GM10847 (cell line): Measurements from ENCODE around the gene ITPRIP.

ENCODE experiments used
- POLR2A ChIP-seq: IDR thresholded peaks from 2 replicates; pipeline ENCODE4 v1.6.1; 2011; ENCODE audit not compliant: insufficient read length; ENCODE audit errors: extremely low read depth

The ITPRIP gene

DNA sequence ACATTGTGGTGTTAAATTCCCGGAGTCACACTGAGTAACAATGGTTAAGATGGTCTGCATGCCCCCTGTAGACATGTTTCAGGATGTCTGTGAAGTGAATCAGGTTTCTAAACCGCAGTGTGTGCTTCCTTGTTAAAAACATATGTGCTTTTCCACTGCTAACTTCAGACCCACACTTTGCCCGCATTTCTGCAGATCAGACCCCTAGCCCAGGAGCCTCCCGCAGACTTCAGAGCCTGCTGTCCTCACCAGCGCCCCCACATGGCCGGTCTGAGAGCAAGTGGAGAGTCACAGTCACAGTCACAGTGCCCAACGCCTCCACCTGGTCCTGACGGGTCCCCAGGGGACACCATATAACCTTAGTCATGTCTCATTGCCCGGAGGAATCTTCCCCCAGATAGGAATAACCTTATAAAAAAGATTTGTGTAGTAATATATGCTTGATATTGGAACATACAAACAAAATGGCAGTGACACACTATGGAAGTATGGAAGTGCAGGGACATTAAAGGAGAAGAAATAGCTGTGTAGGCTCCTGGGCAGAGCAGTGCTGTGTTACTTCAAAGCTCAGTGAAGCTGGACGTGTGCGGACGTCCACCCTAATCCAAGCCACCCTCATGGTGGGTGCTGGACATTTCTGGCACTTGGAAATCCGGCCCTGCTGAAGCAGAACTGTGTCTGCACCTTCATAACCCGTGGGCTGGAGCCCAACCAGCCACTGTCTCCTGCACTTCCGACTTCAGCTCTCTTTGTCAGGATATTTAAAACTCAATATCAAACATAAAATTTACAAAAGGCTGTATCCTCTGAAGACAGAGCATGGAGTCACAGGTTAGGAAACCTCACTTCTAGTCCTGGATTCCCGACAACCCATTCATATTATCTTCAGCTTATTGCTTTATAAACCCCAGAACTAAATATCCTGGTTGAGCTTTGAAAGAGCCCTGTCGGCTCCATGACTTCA lies 40.3 kb downstream of the ITPRIP start:
- no peak for TF ChIP-seq POLR2A

DNA sequence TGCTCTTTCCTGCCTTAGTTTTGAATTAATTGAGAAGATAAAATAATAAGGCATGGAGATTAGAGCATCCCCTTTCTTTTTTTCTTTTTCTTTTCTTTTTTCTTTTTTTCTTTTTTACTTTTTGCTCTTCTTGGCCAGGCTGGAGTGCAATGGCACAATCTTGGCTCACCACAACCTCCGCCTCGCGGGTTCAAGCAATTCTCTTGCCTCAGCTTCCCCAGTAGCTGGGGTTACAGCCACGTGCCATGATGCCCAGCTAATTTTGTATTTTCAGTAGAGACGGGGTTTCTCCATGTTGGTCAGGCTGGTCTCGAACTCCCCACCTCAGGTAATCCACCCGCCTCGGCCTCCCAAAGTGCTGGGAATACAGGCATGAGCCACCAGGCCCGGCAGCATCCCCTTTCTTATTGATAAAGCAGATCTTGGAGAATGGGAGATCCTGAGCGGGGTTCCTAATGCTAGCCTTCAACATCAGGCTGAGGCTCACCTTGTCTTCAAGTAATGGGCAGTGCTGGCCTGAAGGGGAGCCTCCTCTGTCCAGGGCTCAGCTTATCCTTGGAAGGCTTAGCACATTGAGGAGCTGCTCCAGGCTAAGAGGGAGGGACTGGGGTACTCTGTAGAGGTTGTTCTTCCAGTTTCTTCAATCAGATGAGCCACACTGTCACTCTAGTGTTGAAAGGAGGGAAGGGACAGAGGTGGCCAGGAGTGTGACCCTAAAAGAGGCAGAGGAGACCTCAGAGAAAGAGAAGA lies 41.4 kb downstream of the ITPRIP start:
- TF ChIP-seq POLR2A = no peak

DNA sequence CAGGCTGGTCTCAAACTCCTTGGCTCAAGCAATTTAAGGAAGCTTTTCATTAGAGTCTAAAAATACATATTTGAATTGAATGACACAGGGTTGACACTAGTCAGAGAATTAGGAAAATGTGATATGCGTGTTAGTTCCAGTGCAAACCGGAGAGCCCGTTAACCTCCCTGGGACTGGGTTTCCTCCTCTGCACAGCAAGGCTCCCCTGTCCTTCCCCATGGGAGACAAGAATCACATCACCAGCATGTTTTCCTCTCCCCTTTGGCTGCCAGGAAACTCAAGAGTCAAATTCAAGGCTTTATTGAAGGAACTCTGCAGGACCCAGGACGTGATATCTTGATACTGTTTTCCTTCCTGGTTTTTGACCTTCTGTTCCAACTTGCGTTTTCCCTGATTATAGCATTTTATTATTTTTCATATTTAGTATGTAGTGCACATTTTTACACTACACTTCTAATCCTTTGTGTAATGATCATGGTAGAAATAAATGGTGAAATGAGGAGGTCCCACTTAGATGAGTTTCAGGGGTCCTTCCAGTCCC lies 44.4 kb downstream of the ITPRIP start:
- TF ChIP-seq POLR2A = no peak

DNA sequence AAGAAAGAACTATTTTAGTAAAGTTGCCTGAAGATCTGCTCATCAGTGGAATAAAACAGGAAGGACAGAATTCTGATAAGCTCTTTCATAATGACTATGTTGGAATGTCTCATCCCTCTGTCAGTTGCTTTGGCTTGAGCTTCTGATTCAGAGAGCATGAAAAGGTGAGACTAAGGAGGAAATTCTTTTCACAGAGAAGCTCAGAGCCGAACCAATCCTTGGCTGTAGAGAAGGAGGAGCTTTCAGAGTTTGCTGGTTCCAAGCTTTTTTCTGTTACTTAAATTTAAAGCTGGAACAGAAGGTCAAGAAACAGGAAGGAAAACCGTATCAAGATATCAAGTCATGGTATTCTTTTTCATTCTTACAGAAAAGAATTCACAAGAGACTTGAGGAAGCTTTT lies 45.3 kb downstream of the ITPRIP start:
- no peak for TF ChIP-seq POLR2A

DNA sequence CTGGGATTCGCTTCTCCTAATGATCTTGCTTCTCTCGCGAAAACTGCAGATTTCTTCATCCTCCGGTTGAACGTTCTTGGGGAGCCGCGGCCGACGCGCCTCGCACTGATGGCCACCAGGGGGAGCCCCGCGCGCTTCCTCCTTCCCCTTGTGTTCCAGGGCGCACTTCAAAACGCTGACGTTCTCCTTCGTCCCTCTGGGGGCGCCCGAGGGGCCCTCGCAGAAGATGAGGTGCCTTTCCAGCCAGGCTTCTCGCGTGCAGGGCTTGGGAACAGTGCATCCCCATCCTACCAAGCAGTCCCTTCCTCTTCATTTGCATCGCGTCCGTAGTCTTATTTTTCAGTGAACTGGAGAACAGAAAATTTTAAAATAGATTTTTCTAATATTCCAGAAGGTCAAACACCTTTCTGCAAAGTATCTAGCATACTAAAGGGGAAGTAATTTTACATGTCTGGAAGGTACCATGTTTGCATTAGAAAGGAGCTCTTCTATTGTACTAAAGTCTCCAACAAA lies 46.8 kb downstream of the ITPRIP start:
- no peak for TF ChIP-seq POLR2A

DNA sequence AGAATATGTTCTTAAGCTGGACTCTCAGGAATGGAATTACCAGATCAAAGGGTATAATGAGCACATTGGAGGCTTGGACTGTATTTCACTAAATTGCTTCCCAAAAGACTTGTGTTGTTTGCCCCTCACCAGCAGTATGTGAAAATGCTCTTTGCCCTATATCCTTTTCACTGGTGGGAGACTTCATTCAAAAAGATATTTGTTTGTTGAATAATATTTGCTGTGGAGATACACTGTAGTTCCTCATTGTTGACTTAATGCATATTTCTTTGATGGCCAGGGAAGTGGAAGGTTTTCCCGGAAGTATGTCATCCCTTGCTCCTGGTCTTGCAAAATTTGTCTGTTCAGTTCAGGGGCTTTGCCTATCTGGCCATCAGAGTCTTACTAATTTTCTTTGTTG lies 49.9 kb downstream of the ITPRIP start:
- no peak for TF ChIP-seq POLR2A

DNA sequence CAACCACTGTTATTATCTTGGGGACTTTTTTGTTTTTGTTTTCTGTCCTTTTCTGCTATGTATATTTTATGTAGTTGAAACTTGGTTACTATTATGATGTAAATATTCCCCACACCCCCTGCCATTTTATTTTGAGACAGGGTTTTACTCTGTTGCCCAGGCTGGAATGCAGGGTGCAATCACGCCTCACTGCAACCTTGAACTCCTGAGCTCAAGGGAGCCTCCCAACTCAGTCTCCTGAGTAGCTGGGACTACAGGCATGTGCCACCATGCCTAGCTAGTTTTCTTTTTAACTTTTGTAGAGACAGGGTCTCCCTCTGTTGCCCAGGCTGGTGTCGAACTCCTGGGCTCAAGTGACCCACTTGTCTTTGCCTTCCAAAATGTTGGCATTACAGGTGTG lies 51.3 kb downstream of the ITPRIP start:
- no peak for TF ChIP-seq POLR2A

DNA sequence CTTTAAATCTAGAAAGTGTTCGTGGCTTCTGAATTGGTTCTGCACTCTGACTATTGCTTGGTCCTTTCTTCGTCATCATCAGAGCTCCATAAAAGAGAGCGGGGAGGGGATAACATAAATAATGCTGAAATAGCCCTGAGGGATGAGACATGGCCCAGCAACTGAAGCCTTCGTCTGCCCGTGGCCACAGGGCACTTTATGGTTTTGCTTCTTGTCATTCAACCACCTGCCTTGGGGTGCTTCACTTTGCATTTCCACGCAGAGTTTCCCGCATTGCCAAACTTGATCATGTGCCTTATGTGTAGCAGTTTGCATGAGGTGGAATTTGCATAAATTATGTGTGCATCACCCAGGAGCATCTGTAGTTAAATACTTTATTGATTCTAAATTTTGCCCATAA lies 53.4 kb downstream of the ITPRIP start:
- TF ChIP-seq POLR2A = no peak

DNA sequence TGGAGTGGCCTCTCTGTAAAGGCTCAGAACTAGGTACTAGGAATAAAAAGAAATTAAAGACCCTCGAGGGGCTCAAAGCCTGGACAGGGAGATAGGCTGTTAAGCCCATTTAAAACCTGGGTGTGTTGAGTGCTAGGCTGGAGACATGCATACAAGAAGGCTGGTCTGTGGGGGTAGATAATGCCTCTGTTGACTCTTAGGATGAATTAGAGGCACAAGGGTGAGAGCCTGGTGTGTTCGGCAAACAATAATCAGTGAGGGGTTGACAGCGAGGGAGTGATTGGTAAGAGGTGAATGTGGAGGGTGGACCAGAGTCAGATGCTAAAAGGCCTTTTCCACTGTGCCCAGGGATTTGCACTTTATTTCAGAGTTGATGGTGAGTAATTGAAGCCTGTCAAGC lies 56.6 kb downstream of the ITPRIP start:
- no peak for TF ChIP-seq POLR2A

DNA sequence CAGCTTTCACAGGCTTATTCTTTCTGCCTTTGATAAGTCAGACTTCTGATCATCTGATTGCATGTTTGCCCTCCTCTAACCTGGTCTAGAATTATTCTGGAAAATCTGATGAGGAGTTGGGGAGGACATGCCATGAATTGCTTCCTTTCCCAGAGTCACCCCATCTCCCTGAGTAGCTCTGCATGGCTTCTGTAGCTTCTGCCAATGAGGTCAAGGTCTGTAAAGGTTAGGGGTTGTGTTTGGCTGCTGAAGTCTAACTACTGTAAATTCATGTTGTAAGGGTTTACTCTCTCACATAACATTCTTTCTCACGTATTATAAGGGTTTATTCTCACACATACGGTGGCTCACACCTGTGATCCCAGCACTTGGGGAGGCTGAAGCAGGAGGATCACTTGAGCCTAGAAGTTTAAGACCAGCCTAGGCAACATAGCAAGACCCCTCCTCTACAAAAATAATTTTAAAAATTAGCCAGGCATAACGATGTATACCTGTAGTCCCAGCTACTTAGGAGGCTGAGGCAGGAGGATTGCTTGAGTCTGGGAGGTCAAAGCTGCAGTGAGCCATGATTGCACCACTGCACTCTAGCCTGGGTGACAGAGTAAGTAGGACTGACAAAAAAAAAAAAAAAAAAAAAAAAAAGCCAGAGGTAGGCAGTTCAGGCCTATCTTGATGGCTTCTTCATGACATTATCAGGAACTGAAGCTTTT lies 58.6 kb downstream of the ITPRIP start:
- no peak for TF ChIP-seq POLR2A

DNA sequence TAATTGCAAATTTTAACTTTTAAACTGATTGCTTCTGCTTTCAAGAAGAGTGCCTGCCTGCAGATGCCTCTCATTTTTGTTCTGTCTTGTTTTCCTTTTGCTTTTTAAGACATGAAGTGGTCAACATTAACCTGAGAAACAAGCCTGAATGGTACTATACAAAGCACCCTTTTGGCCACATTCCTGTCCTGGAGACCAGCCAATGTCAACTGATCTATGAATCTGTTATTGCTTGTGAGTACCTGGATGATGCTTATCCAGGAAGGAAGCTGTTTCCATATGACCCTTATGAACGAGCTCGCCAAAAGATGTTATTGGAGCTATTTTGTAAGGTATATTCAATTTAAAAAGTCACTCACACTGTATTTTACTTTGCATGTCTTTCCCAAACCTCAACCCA lies 60.5 kb downstream of the ITPRIP start:
- TF ChIP-seq POLR2A = no peak

DNA sequence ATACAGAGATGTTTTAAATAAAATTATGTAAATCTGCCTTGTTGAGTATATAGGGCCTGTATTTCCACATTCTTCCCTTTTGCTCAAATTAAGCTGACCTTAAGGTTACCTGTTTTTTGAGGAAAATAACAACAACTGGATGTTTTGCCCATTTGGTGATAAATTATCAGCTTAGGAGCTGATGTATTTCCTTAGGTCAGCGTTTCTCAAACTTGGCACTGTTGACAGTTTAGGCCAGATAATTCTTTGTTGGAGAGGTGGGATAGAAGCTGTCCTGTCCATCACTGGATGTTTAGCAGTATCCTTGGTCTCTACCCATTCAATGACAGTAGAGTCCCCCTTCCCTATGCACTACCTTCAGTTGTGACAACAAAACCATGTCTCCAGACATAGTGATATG lies 62.1 kb downstream of the ITPRIP start:
- TF ChIP-seq POLR2A = no peak

DNA sequence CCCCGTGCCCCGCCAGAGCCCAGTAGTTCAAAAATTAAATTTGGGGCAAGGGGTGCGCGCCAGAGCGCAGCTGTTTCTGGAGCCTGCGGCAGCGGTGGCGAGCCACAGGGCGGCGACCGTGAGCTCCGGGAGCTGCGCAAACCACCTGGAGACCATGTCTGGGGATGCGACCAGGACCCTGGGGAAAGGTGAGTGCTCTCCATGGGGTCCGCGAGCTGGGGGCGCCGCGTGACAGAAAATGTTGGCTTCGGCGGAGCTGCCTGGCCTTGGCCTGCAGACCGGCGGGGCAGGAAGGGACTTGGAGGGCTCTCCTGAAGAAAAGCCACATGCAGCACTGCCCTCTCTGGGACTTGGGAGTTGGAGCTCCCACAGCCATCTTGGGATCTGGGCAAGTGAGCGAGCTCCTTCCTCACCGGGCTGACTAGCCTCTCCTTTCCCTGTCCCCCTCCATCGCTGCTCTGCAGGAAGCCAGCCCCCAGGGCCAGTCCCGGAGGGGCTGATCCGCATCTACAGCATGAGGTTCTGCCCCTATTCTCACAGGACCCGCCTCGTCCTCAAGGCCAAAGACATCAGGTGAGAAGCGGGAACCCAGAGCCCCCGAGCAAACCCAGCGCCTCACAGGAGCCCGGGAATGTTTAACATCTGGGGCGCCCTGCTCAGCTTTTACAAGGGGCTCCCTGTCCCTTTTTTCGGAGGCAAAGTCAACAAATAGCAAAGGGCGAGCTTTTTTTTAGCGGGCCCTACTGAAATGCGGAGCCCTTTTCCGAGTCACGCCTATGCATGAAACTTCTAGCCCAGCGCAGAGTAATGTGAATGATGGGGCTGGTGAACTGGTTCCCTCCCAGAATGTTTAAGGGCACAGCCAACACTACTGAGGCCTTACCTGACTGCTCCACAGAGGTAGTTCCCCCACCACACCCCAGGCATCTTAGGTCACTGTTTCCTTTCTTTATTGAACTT lies 63.2 kb downstream of the ITPRIP start:
- no peak for TF ChIP-seq POLR2A
